GM21390 (cell line): ENCODE results near the gene CFAP99.
A peak's percentile ranks its signal among the peaks of the same experiment; 100 is the strongest.

Experiments used
- ATAC-seq: cut with Tn5 transposase; IDR thresholded peaks from one replicate; pipeline ENCODE4 v1.9.1; 2021; ENCODE audit not compliant: unreplicated experiment

CFAP99 gene

DNA sequence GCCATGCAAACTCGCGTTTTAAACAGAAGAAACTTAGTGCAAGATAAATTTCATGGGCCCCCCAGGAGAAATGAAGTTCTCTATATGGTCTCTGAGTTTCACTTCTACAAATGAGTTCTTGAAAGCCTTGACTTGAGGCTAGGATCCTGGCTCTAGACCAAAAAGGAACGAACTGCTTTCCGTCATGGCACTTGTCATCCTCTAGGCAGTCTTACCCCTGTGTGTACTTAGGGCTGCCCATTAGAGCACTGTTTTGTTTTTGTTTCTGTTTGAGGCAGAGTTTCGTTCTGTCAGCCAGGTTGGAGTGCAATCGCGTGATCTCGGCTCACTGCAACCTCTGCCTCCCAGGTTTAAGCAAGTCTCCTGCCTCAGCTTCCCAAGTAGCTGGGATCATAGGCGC is 79.2 kb downstream of the CFAP99 start:
- ATAC-seq: peak; percentile 97

DNA sequence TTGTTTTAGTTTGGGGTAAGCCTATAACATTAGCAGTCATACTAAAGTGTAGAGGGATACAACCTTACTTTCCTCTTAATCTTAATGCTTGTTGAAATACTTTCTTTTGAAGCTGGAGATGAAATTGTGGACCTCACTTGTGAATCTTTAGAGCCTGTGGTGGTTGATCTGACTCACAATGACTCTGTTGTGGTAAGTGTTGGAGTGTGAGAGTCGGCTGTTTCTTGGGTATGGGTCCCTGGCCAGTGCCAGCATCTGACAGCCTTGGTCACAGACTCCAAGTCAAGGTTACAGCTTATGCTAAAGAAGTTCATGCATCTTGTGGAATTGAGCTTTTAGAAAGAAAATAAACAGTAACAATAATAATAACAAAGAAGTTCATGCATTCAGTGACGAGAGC is 81.8 kb downstream of the CFAP99 start:
- ATAC-seq: no peak

- no peak for ATAC-seq
Measured at GRCh38 chr4:2501034-2501594, 82.4 kb downstream of the CFAP99 start.

- ATAC-seq: no peak
Measured at GRCh38 chr4:2503809-2504208, 85.1 kb downstream of the CFAP99 start.

DNA sequence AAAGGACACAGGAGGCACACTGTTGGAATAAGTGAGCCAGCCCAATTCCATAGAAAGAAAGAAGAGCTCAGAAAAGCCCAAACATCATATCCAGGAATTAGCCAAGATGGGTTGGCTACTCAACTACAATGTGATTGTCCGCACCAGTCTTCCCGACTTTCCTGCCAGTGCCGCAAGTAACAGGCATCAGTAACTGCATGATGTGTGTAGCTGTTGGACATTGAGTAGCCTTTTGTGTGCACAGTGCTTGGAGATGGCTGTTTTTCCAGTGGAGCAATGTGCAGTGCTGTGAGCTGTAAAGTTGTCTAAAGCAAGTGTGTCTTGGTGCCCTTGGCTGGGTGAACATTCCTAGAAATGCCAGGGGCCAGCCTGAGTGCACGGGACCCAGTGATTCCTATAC is 88.5 kb downstream of the CFAP99 start:
- no peak for ATAC-seq

DNA sequence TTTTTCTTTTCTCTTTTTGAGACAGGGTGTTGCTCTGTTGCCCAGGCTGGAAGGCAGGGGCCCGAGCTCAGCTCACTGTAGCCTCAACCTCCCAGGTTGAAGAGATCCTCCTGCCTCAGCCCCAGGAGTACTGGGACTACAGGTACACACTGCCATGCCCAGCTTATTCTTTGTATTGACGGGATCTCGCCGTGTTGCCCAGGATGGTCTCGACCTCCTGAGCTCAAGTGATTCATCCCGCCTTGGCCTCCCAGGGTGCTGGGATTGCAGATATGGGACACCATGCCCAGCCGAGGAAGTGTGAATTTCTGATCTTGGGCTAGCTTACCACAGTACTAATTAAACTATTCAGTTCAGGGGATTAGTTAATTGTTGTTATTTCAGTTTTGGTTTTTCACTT is 89.1 kb downstream of the CFAP99 start:
- no peak for ATAC-seq

GRCh38 chr4:2510351-2511259 is 91.8 kb downstream of the CFAP99 start:
- ATAC-seq: no peak

- ATAC-seq: no peak
Measured at GRCh38 chr4:2511645-2512131, 92.9 kb downstream of the CFAP99 start.
